ENCODE results near the gene RUNDC3A.
"Not testable (repeated sequence)": the region's sequence is repeated elsewhere in the genome, so short reads cannot be mapped to it uniquely, and the experiment has no call there.

Gene RUNDC3A

GRCh38 chr17:44361292-44362260 is 53.2 kb downstream of the RUNDC3A start:
- no peak for DNase-seq

- no peak for DNase-seq
These were observed 54.1 kb downstream of the RUNDC3A start for GRCh38 chr17:44362459-44362948.

- no peak for DNase-seq
These were observed 54.7 kb downstream of the RUNDC3A start for GRCh38 chr17:44362949-44363612.

- peak; percentile 72 for DNase-seq
These were observed 55.3 kb downstream of the RUNDC3A start, which contains the start of gene FAM171A2 for GRCh38 chr17:44363613-44364159. TSS of gene FAM171A2 (minus strand) at chr17:44363853. CDS start at chr17:44363714, 139 bp downstream.

GRCh38 chr17:44365051-44365450 is 56.6 kb downstream of the RUNDC3A start:
- DNase-seq = not testable (repeated sequence)

- no peak for DNase-seq
These were observed 59.0 kb downstream of the RUNDC3A start for GRCh38 chr17:44367231-44367979.
